Measurements from ENCODE around the gene U2AF1L4.

U2AF1L4 gene

GRCh38 chr19:35767288-35768081, 22.3 kb upstream of the U2AF1L4 start:
- Histone ChIP-seq H2BK5ac (ENCODE audit: low read depth, low read length, poor library complexity, severe bottlenecking) (no peak overlapping the region), H3K4me3 (ENCODE audit: insufficient read depth in 1 of 2, low read depth in 1 of 2, low read length in 2 of 2) (no peak overlapping the region), H2BK15ac (ENCODE audit: low read depth, poor library complexity, severe bottlenecking) (no peak overlapping the region), H3K27me3 (ENCODE audit: control insufficient read depth in 1 of 2, insufficient read depth in 1 of 2, low read length in 2 of 2) (no peaks in the 10 kb centered on the region), H3K18ac (ENCODE audit: low read depth in 1 of 2, low read length in 2 of 2) (no peak overlapping the region), H3K4ac (ENCODE audit: low read depth in 1 of 2, low read length in 2 of 2) (no peak overlapping the region), H3K9ac (ENCODE audit: low read length) (no peak overlapping the region), H2AFZ (ENCODE audit: low read depth, low read length) (no peak overlapping the region), H2AK5ac (ENCODE audit: low read length, severe bottlenecking) (no peak overlapping the region), H4K8ac (ENCODE audit: low read length) (no peak overlapping the region), H3K27ac (ENCODE audit: low read length, poor library complexity, severe bottlenecking) (no peak overlapping the region), H3K4me2 (ENCODE audit: low read length, poor library complexity, severe bottlenecking) (no peak overlapping the region), H2BK120ac (ENCODE audit: low read depth, low read length) (no peak overlapping the region), H3K36me3 (ENCODE audit: control insufficient read depth in 1 of 2, insufficient read depth in 2 of 2, low read depth in 1 of 2, low read length in 2 of 2) (peaks cover 35 to 46% of the 10 kb centered on the region in 2 experiments), H2BK12ac (ENCODE audit: low read length in 2 of 2) (no peak overlapping the region), H3K79me1 (replicated peaks; ENCODE audit: low read length, poor library complexity, severe bottlenecking) (peaks cover 12% of the 10 kb centered on the region), H3K14ac (ENCODE audit: low read length in 2 of 2) (no peak overlapping the region), H3K9me3 (ENCODE audit: control insufficient read depth, low read length) (no peaks in the 10 kb centered on the region), H3K23ac (ENCODE audit: low read length in 2 of 2) (no peak overlapping the region), H4K91ac (ENCODE audit: low read length) (no peak overlapping the region), H3K4me1 (ENCODE audit: control insufficient read depth, insufficient read depth, low read depth, low read length) (peaks cover 12% of the 10 kb centered on the region)
- no peak for DNase-seq
- 67% methylated on average over 34 of the region's 34 CpGs for WGBS

GRCh38 chr19:35766571-35767104, 21.4 kb upstream of the U2AF1L4 start:
- Histone ChIP-seq H3K9ac (ENCODE audit: low read length) (no peak overlapping the region), H3K23ac (ENCODE audit: low read length in 2 of 2) (no peak overlapping the region), H3K4ac (ENCODE audit: low read depth in 1 of 2, low read length in 2 of 2) (no peak overlapping the region), H3K14ac (ENCODE audit: low read length in 2 of 2) (no peak overlapping the region), H3K27me3 (ENCODE audit: control insufficient read depth in 1 of 2, insufficient read depth in 1 of 2, low read length in 2 of 2) (no peaks in the 10 kb centered on the region), H2AK5ac (ENCODE audit: low read length, severe bottlenecking) (no peak overlapping the region), H2BK5ac (ENCODE audit: low read depth, low read length, poor library complexity, severe bottlenecking) (no peak overlapping the region), H3K36me3 (ENCODE audit: control insufficient read depth in 1 of 2, insufficient read depth in 2 of 2, low read depth in 1 of 2, low read length in 2 of 2) (peaks cover 43 to 53% of the 10 kb centered on the region in 2 experiments), H4K8ac (ENCODE audit: low read length) (no peak overlapping the region), H3K79me1 (replicated peaks; ENCODE audit: low read length, poor library complexity, severe bottlenecking) (peaks cover 18% of the 10 kb centered on the region), H4K91ac (ENCODE audit: low read length) (no peak overlapping the region), H2BK15ac (ENCODE audit: low read depth, poor library complexity, severe bottlenecking) (no peak overlapping the region), H3K18ac (ENCODE audit: low read depth in 1 of 2, low read length in 2 of 2) (no peak overlapping the region), H2AFZ (ENCODE audit: low read depth, low read length) (no peak overlapping the region), H3K4me3 (ENCODE audit: insufficient read depth in 1 of 2, low read depth in 1 of 2, low read length in 2 of 2) (no peak overlapping the region), H3K4me2 (ENCODE audit: low read length, poor library complexity, severe bottlenecking) (no peak overlapping the region), H2BK120ac (ENCODE audit: low read depth, low read length) (no peak overlapping the region), H3K27ac (ENCODE audit: low read length, poor library complexity, severe bottlenecking) (no peak overlapping the region), H3K4me1 (ENCODE audit: control insufficient read depth, insufficient read depth, low read depth, low read length) (peaks cover 12% of the 10 kb centered on the region), H2BK12ac (ENCODE audit: low read length in 2 of 2) (no peak overlapping the region), H3K9me3 (ENCODE audit: control insufficient read depth, low read length) (no peaks in the 10 kb centered on the region)
- no peak for DNase-seq
- WGBS = 92% methylated on average over 7 of the region's 11 CpGs

- Histone ChIP-seq H3K4ac (ENCODE audit: low read depth in 1 of 2, low read length in 2 of 2) (no peak overlapping the region), H3K79me1 (replicated peaks; ENCODE audit: low read length, poor library complexity, severe bottlenecking) (peaks cover 30% of the 10 kb centered on the region), H2BK15ac (ENCODE audit: low read depth, poor library complexity, severe bottlenecking) (no peak overlapping the region), H2BK120ac (ENCODE audit: low read depth, low read length) (no peak overlapping the region), H3K27ac (ENCODE audit: low read length, poor library complexity, severe bottlenecking) (no peak overlapping the region), H4K8ac (ENCODE audit: low read length) (no peak overlapping the region), H3K14ac (ENCODE audit: low read length in 2 of 2) (no peak overlapping the region), H2BK12ac (ENCODE audit: low read length in 2 of 2) (no peak overlapping the region), H3K18ac (ENCODE audit: low read depth in 1 of 2, low read length in 2 of 2) (no peak overlapping the region), H3K23ac (ENCODE audit: low read length in 2 of 2) (no peak overlapping the region), H2AK5ac (ENCODE audit: low read length, severe bottlenecking) (no peak overlapping the region), H4K91ac (ENCODE audit: low read length) (no peak overlapping the region), H3K9ac (ENCODE audit: low read length) (no peak overlapping the region), H3K4me2 (ENCODE audit: low read length, poor library complexity, severe bottlenecking) (no peak overlapping the region), H2BK5ac (ENCODE audit: low read depth, low read length, poor library complexity, severe bottlenecking) (no peak overlapping the region), H3K4me3 (ENCODE audit: insufficient read depth in 1 of 2, low read depth in 1 of 2, low read length in 2 of 2) (no peak overlapping the region), H3K9me3 (ENCODE audit: control insufficient read depth, low read length) (no peaks in the 10 kb centered on the region), H3K36me3 (ENCODE audit: control insufficient read depth in 1 of 2, insufficient read depth in 2 of 2, low read depth in 1 of 2, low read length in 2 of 2) (peaks cover 60 to 67% of the 10 kb centered on the region in 2 experiments), H3K27me3 (ENCODE audit: control insufficient read depth in 1 of 2, insufficient read depth in 1 of 2, low read length in 2 of 2) (no peaks in the 10 kb centered on the region), H2AFZ (ENCODE audit: low read depth, low read length) (no peak overlapping the region), H3K4me1 (ENCODE audit: control insufficient read depth, insufficient read depth, low read depth, low read length) (peaks cover 19% of the 10 kb centered on the region)
- WGBS = 98% methylated on average over 15 of the region's 17 CpGs
- DNase-seq = no peak
These were observed 19.5 kb upstream of the U2AF1L4 start for GRCh38 chr19:35764432-35765315.

Measured in mesenchymal stem cell (in vitro differentiated cells and primary cell).